Thoracic aorta (tissue), 2 donors: ENCODE measurements around the gene ISX. TPM values are rescaled to one million over a fixed set of nuclear protein-coding genes. Genes with fewer than 3 reads are reported as not detected.
A peak's percentile ranks its signal among the peaks of the same experiment; 100 is the strongest.
"Not testable (repeated sequence)": the region's sequence is repeated elsewhere in the genome, so short reads cannot be mapped to it uniquely, and the experiment has no call there.

ENCODE experiments used
- ATAC-seq: fragments of 150-250 bp; one replicate; pipeline ENCODE4 v1.8.0; 2017; ENCODE audit warnings: low read depth; ENCODE audit not compliant: insufficient number of reproducible peaks, low FRiP score
- DNase-seq: peaks from one replicate; pipeline ENCODE4 v3.0.0-alpha.2; 2020; ENCODE audit warnings: low spot score
- H3K27ac ChIP-seq, 2 donors: fragments of 200-600 bp; sonication (generic); 1 replicate in 1 of 2; 2 replicates in 1 of 2; pipeline ENCODE4 v1.5.1; 2016; ENCODE audit warnings: mild to moderate bottlenecking in 2 of 2, moderate library complexity in 2 of 2
- H3K27me3 ChIP-seq: fragments of 200-600 bp; sonication (generic); replicated peaks from 2 replicates; pipeline ENCODE4 v1.6.0; 2016; ENCODE audit warnings: mild to moderate bottlenecking; ENCODE audit not compliant: insufficient read depth
- H3K36me3 ChIP-seq: fragments of 200-600 bp; sonication (generic); one replicate; pipeline ENCODE4 v1.5.1; 2016
- H3K4me1 ChIP-seq, 2 donors: fragments of 200-600 bp; sonication (generic); 1 replicate in 1 of 2; 2 replicates in 1 of 2; pipeline versions ENCODE4 v1.5.1 to v1.6.0; 2016; ENCODE audit warnings: low read depth in 2 of 2, mild to moderate bottlenecking in 1 of 2; ENCODE audit not compliant: control insufficient read depth in 1 of 2
- H3K4me3 ChIP-seq: fragments of 200-600 bp; sonication (generic); 2 replicates; pipeline ENCODE4 v1.5.1; 2016; ENCODE audit warnings: mild to moderate bottlenecking
- H3K9me3 ChIP-seq: fragments of 200-600 bp; sonication (generic); 2 replicates; pipeline ENCODE4 v1.5.1; 2016
- total RNA-seq, 2 donors: library from RNA; depleted of rRNA; stranded (reverse); fragments of >200 nt; gene quantifications; one replicate each; pipeline versions ENCODE4 v1.1.0 to v1.2.3, GENCODE V29; 2016
- TF ChIP-seq, protein P1 (sequence below): fragments of 200-600 bp; sonication (generic); IDR thresholded peaks from one replicate; pipeline ENCODE4 v1.5.1; 2019; ENCODE audit warnings: antibody characterized with exemption

ISX gene
- total RNA-seq, 2 donors from 2014 or later, result not detected

DNA sequence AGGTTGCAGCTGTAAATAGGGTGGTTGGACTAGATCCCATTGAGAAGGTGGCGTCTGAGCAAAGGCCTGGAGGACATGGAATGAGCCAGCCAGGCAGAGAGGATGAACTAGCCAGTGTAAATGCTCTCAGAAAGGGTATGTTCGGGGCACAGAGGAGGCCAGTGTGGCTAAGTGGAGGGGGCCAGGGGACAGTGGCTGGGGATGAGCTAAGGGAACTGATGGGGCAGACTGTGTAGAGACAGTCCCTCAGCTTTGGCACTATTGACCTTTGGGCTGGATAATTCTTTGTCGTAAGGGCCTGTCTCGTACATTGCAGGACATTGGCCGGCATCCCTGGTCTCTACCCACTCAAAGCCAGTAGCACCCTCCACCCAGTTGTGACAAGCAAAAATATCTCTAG, 43.7 kb upstream of the ISX start:
- TF ChIP-seq, protein P1, sequence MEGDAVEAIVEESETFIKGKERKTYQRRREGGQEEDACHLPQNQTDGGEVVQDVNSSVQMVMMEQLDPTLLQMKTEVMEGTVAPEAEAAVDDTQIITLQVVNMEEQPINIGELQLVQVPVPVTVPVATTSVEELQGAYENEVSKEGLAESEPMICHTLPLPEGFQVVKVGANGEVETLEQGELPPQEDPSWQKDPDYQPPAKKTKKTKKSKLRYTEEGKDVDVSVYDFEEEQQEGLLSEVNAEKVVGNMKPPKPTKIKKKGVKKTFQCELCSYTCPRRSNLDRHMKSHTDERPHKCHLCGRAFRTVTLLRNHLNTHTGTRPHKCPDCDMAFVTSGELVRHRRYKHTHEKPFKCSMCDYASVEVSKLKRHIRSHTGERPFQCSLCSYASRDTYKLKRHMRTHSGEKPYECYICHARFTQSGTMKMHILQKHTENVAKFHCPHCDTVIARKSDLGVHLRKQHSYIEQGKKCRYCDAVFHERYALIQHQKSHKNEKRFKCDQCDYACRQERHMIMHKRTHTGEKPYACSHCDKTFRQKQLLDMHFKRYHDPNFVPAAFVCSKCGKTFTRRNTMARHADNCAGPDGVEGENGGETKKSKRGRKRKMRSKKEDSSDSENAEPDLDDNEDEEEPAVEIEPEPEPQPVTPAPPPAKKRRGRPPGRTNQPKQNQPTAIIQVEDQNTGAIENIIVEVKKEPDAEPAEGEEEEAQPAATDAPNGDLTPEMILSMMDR, result no peak
- Histone ChIP-seq H3K4me3 (no peak overlapping the region), H3K27ac (no peak overlapping the region), H3K27me3 (no peaks in the 10 kb centered on the region), H3K9me3 (no peaks in the 10 kb centered on the region), H3K36me3 (no peaks in the 10 kb centered on the region), H3K4me1 (no peaks in the 10 kb centered on the region)
- DNase-seq (no peak), ATAC-seq (no peak)

DNA sequence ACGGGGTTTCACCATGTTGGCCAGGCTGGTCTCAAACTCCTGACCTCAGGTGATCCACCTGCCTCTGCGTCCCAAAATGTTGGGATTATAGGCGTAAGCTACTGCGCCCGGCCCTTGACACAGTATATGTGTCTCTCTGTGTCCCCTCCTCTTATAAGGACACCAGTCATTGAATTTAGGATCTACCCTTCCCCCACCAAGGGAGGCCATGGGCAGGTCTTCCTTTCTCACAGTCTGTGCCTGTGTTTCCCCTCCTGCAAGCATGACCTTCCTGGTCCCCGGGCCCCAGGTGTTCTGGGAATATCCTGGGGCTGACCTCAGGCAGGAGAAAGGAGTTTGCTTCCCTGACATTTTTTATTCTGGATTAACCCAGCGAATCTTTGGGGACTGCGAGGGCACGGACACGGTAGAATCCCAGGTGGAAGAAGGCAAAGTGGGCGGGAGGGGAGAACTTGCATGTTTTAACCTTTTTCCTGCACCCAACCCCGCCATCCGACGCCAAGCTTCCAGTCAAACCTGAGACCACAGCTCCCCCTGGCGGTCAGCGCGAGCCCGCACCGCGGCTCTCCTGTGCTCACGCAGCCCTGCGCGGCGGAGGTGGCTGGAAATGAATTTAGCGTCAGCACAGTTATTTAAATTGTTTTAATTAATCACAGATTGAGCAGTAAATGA, 42.1 kb upstream of the ISX start:
- DNase-seq, result no peak
- no peak for ATAC-seq
- H3K9me3 ChIP-seq, result no peaks in the 10 kb centered on the region
- H3K4me1 ChIP-seq, result no peaks in the 10 kb centered on the region
- TF ChIP-seq, protein P1, result peak; percentile 37
- H3K4me3 ChIP-seq, result no peak overlapping the region
- H3K36me3 ChIP-seq, result no peaks in the 10 kb centered on the region
- no peak overlapping the region for H3K27ac ChIP-seq
- H3K27me3 ChIP-seq, result no peaks in the 10 kb centered on the region

GRCh38 chr22:35024364-35024692, 41.6 kb upstream of the ISX start:
- no peaks in the 10 kb centered on the region for H3K4me1 ChIP-seq
- no peak overlapping the region for H3K27ac ChIP-seq
- ATAC-seq (no peak), DNase-seq (no peak)
- H3K9me3 ChIP-seq, result no peaks in the 10 kb centered on the region
- H3K4me3 ChIP-seq, result no peak overlapping the region
- no peaks in the 10 kb centered on the region for H3K36me3 ChIP-seq
- no peaks in the 10 kb centered on the region for H3K27me3 ChIP-seq
- TF ChIP-seq, protein P1, result no peak

DNA sequence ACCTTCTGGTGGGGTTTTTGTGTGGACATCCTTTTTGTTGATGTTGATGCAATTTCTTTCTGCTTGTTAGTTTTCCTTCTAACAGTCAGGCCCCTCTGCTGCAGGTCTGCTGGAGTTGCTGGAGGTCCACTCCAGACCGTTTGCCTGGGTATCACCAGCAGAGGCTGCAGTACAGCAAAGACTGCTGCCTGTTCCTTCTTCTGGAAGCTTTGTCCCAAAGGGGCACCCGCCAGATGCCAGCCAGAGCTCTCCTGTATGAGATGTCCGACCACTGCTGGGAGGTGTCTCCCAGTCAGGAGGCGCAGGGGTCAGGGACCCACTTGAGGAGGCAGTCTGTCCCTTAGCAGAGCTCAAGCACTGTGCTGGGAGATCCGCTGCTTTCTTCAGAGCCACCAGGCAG, 35.8 kb upstream of the ISX start:
- not testable (repeated sequence) for H3K36me3 ChIP-seq, H3K4me1 ChIP-seq, H3K27ac ChIP-seq, H3K4me3 ChIP-seq, ATAC-seq, DNase-seq, H3K9me3 ChIP-seq, H3K27me3 ChIP-seq

- Histone ChIP-seq H3K4me1 (no peaks in the 10 kb centered on the region), H3K27ac (no peak overlapping the region), H3K36me3 (no peaks in the 10 kb centered on the region), H3K27me3 (no peaks in the 10 kb centered on the region), H3K9me3 (no peaks in the 10 kb centered on the region), H3K4me3 (no peak overlapping the region)
- ATAC-seq, result no peak
- DNase-seq, result no peak
- TF ChIP-seq, protein P1, result no peak
Observed at GRCh38 chr22:35032571-35032970, 33.4 kb upstream of the ISX start.

GRCh38 chr22:35033635-35034296, 32.2 kb upstream of the ISX start:
- ATAC-seq, result no peak
- no peaks in the 10 kb centered on the region for H3K4me1 ChIP-seq
- no peak for DNase-seq
- H3K9me3 ChIP-seq, result no peaks in the 10 kb centered on the region
- no peak overlapping the region for H3K27ac ChIP-seq
- H3K36me3 ChIP-seq, result no peaks in the 10 kb centered on the region
- H3K4me3 ChIP-seq, result no peak overlapping the region
- TF ChIP-seq, protein P1, result no peak
- H3K27me3 ChIP-seq, result no peaks in the 10 kb centered on the region
